Mesothelial cell of epicardium (in vitro differentiated cells): ENCODE measurements around the gene TBC1D22A. TPM values are rescaled to one million over a fixed set of nuclear protein-coding genes. Genes with fewer than 3 reads are reported as not detected.
A peak's percentile ranks its signal among the peaks of the same experiment; 100 is the strongest.

Source experiments
- DNase-seq, 2 experiments: peaks; one replicate each; pipeline ENCODE4 v3.0.0; 2021; ENCODE audit warnings: low spot score in 2 of 2; ENCODE audit not compliant: unreplicated experiment in 2 of 2
- H3K27ac Mint-ChIP-seq: 2 replicates; pipeline ENCODE4 v1.8.0; 2021; ENCODE audit warnings: mixed read lengths
- H3K27me3 Mint-ChIP-seq: 2 replicates; pipeline ENCODE4 v1.8.0; 2021; ENCODE audit warnings: low read depth, mixed read lengths
- H3K36me3 Mint-ChIP-seq: 2 replicates; pipeline ENCODE4 v1.8.0; 2021; ENCODE audit warnings: mixed read lengths
- H3K4me1 Mint-ChIP-seq: 2 replicates; pipeline ENCODE4 v1.8.0; 2021; ENCODE audit warnings: mixed read lengths
- H3K4me3 Mint-ChIP-seq: 2 replicates; pipeline ENCODE4 v1.8.0; 2021; ENCODE audit warnings: mild to moderate bottlenecking, moderate library complexity, mixed read lengths
- H3K9me3 Mint-ChIP-seq: 2 replicates; pipeline ENCODE4 v1.8.0; 2021; ENCODE audit warnings: mixed read lengths
- total RNA-seq: library from RNA; stranded (reverse); gene quantifications from 3 replicates; pipeline ENCODE4 v1.2.1, GENCODE V29; 2021
- TF ChIP-seq, protein P1 (sequence below): fragments of 200-600 bp; sonication (generic); IDR thresholded peaks from one replicate; pipeline ENCODE4 v1.5.0; 2021; ENCODE audit warnings: antibody characterized with exemption; ENCODE audit not compliant: unreplicated experiment

The TBC1D22A gene
- total RNA-seq, 1 donor from 2014 or later = 26.6 TPM

DNA sequence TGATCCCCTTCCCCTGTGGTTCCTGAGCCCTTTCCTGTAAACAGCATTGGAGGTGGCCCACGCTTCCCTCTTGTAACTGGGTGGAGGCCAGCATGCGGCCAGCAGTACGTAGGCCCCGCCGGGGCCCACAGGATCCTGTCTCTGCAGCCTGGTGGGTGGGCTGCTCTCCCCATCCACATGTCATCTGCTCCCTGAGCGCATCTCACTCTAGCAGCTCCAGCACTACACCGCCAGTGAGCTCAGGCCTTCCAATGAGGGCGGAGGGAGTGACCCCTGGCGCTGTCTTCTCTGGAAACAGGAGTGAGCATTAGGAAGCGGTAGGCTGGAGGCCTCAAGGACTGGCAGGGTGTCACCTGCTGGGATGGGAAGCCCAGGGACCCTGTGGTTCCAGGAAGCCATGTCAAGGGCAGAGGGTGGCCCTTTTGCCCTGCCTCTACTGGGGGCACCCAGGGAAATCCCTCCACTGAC lies 363.9 kb downstream of the TBC1D22A start:
- Mint-ChIP-seq H3K4me1 (peaks cover 7% of the 10 kb centered on the region), H3K27me3 (no peaks in the 10 kb centered on the region), H3K36me3 (peaks cover 3% of the 10 kb centered on the region), H3K9me3 (no peaks in the 10 kb centered on the region), H3K4me3 (no peak overlapping the region), H3K27ac (no peak overlapping the region)
- TF ChIP-seq, protein P1, sequence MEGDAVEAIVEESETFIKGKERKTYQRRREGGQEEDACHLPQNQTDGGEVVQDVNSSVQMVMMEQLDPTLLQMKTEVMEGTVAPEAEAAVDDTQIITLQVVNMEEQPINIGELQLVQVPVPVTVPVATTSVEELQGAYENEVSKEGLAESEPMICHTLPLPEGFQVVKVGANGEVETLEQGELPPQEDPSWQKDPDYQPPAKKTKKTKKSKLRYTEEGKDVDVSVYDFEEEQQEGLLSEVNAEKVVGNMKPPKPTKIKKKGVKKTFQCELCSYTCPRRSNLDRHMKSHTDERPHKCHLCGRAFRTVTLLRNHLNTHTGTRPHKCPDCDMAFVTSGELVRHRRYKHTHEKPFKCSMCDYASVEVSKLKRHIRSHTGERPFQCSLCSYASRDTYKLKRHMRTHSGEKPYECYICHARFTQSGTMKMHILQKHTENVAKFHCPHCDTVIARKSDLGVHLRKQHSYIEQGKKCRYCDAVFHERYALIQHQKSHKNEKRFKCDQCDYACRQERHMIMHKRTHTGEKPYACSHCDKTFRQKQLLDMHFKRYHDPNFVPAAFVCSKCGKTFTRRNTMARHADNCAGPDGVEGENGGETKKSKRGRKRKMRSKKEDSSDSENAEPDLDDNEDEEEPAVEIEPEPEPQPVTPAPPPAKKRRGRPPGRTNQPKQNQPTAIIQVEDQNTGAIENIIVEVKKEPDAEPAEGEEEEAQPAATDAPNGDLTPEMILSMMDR = no peak
- DNase-seq = no peak

DNA sequence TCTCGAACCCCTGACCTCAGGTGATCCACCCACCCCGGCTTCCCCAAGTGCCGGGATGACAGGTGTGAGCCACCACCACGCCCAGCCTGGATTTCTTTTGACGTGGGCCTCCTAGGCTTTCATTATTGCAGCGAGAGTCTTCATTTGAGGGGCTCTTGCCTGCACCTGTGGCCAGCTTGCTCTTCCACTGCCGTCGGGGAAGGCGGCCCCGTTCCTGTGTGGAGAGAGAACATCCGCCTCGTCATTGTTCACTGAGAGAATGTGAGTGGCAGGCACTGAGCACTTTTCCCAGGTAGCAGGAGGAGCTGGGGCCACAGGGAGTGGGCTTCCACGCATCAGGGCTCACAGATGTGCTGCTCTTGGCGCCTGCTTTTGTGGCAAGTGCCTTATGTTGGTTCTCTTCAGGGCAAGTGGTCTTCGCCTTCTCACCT lies 365.0 kb downstream of the TBC1D22A start:
- H3K4me3 Mint-ChIP-seq = no peak overlapping the region
- no peak for DNase-seq
- TF ChIP-seq, protein P1 = no peak
- H3K9me3 Mint-ChIP-seq = no peaks in the 10 kb centered on the region
- H3K27ac Mint-ChIP-seq = no peak overlapping the region
- H3K36me3 Mint-ChIP-seq = peaks cover 3% of the 10 kb centered on the region
- peaks cover 7% of the 10 kb centered on the region for H3K4me1 Mint-ChIP-seq
- H3K27me3 Mint-ChIP-seq = no peaks in the 10 kb centered on the region

DNA sequence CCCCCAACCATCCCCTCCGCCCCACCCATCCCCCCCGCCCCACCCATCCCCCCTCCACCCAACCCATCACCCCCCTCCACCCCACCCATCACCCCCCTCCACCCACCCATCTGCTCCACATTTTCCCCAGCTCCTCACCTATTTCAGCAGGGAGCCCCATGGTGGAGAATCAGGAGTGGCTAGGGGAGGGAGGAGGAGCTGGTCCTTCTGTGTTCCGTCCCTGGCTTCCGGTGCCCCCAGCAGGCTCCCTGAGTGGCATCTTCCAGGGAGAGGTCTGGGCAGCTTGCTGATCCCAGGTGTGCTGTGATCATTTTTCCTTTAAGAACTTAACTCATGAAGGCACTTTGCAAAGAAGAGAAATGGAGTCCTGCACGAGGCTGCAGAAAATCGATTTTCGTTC lies 365.8 kb downstream of the TBC1D22A start:
- H3K9me3 Mint-ChIP-seq = no peaks in the 10 kb centered on the region
- peaks cover 3% of the 10 kb centered on the region for H3K36me3 Mint-ChIP-seq
- H3K4me1 Mint-ChIP-seq = peaks cover 7% of the 10 kb centered on the region
- TF ChIP-seq, protein P1 = no peak
- no peaks in the 10 kb centered on the region for H3K27me3 Mint-ChIP-seq
- no peak for DNase-seq
- H3K4me3 Mint-ChIP-seq = no peak overlapping the region
- H3K27ac Mint-ChIP-seq = no peak overlapping the region

DNA sequence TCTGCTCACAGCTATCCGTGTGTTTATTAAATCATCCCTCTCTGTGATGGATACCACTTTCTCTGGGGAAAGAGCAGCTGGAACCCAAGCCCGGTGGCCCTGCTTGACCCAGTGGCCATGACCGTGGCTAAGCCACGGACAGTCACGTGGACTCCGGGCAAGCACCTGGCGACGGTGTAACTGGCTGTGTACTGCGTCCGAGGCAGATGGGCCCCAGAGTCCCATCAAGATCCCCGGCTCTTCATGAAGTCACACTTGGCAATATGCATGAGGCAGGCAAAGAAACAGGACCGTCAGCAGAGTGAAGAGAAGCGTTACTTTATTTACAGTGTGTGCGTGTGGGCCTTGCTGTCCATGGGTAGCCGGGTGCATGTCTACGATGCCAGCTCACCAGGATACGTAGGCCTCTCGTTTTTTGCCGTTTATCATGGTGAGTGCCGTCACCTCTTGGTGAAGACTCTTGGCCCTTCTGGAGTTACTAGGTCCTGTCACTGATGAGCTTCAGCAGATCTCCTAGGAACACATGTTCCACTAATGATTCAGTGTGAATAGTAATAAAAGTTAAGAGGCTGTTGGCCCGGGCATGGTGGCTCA lies 366.3 kb downstream of the TBC1D22A start:
- no peaks in the 10 kb centered on the region for H3K27me3 Mint-ChIP-seq
- H3K4me1 Mint-ChIP-seq = peaks cover 5% of the 10 kb centered on the region
- H3K27ac Mint-ChIP-seq = no peak overlapping the region
- H3K4me3 Mint-ChIP-seq = no peak overlapping the region
- no peaks in the 10 kb centered on the region for H3K9me3 Mint-ChIP-seq
- peaks cover 3% of the 10 kb centered on the region for H3K36me3 Mint-ChIP-seq
- TF ChIP-seq, protein P1 = no peak
- no peak for DNase-seq

DNA sequence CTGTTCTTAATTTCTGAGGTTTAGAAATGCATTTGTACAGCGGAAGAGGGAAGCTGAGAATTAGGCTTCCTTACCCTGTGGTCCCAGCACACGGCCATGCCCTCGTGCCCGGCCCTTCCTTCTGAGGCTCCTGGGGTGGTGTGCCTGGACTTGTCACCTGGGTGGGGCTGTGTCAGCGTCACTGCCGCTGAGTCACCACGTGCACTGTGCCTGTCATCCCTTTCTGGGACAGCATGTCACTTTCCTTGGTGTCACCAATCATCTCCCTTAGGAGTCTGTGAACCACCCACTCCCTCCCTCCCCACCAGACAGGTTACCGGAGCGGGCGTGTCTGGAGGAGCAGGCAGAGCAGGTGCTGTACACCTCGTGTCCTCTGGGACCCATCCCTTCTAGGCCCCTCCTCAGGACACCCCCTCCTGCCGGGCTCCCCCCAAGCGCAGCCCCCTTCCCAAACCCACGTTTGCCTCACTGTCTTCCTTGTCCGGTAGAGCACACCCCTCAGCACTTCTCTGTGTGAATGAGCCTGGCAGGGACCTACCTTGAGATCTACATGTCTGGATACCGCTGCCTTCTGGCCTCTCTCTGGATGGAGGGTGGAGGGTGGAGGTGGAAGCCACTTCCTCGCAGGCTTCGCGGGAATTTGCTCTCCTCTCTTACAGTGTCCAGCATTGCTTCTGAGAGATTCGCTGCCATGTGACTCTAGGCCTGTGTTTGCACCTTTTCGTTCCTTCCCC lies 367.6 kb downstream of the TBC1D22A start:
- Mint-ChIP-seq H3K4me3 (no peak overlapping the region), H3K27ac (peak overlapping the region; percentile 69)

More for the DNA sequence above, 367.6 kb downstream of the TBC1D22A start:
- peaks cover 3% of the 10 kb centered on the region for H3K4me1 Mint-ChIP-seq
- no peaks in the 10 kb centered on the region for H3K9me3 Mint-ChIP-seq
- DNase-seq = no peak
- peaks cover 3% of the 10 kb centered on the region for H3K36me3 Mint-ChIP-seq
- no peaks in the 10 kb centered on the region for H3K27me3 Mint-ChIP-seq
- TF ChIP-seq, protein P1 = no peak
